ENCODE data around the gene CDY2B. TPM values are rescaled to one million over a fixed set of nuclear protein-coding genes. Genes with fewer than 3 reads are reported as not detected.
"Not testable (repeated sequence)": the region's sequence is repeated elsewhere in the genome, so short reads cannot be mapped to it uniquely, and the experiment has no call there.

Gene CDY2B, protein sequence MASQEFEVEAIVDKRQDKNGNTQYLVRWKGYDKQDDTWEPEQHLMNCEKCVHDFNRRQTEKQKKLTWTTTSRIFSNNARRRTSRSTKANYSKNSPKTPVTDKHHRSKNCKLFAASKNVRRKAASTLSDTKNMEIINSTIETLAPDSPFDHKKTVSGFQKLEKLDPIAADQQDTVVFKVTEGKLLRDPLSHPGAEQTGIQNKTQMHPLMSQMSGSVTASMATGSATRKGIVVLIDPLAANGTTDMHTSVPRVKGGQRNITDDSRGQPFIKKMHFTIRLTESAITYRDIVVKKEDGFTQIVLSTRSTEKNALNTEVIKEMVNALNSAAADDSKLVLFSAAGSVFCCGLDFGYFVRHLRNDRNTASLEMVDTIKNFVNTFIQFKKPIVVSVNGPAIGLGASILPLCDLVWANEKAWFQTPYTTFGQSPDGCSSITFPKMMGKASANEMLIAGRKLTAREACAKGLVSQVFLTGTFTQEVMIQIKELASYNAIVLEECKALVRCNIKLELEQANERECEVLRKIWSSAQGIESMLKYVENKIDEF
- not detected for polyA plus RNA-seq (2012; ENCODE audit: missing spikeins)

- DNase-seq (ENCODE audit: insufficient read length); FAIRE-seq: not testable (repeated sequence)
These were observed at the start of gene CDY2B for GRCh38 chrY:17880120-17880519. Gene CDY2B, minus strand, starts transcription at chrY:17880220. Its CDS starts 328 bp downstream, at chrY:17879892.

- FAIRE-seq; DNase-seq (ENCODE audit: insufficient read length): not testable (repeated sequence)
These were observed 28.0 kb upstream of the CDY2B start for GRCh38 chrY:17908009-17908408.

GRCh38 chrY:17907351-17907750 is 27.3 kb upstream of the CDY2B start:
- not testable (repeated sequence) for FAIRE-seq; DNase-seq (ENCODE audit: insufficient read length)

GRCh38 chrY:17881697-17882096 is 1.7 kb upstream of the CDY2B start:
- FAIRE-seq; DNase-seq (ENCODE audit: insufficient read length): not testable (repeated sequence)

DNA sequence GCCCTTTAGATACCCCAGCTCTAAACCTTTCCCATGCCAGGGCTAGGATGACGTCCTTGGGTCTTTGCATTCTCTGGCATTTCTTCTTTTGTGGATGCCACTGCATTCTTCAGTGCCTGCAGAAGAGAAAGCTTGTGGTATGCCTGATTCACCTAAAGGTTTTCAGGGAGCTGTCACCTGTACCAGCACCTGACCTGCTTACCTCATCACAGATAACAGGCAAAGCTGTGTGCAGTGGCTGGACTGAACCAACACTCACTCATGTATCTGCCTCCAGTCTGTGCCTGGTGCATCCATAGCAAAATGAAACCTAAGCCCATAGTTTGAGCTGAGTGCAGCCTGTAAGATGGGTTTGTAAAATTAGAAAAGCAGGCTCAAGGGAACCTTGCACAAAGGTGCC is 3.3 kb downstream of the CDY2B start:
- FAIRE-seq; DNase-seq (ENCODE audit: insufficient read length): not testable (repeated sequence)

DNA sequence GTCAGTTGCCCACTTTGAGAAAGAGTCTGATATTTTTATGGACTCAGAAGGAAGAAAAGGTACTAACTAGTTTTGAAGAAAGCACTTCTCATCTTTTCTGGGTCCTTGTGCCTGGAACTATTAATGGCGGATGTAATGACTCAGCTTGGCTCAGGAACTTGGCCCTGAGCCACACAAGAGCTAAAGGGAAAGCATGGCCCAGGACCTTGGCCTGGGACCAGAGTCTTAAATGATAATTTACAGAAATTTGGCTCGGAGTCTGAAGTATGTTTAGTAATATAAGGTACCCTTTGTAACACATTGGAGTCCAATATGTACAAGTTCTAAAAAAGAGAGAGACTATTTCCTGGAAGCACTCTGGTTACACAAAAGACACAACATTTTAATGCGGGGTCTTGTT is 4.6 kb downstream of the CDY2B start:
- not testable (repeated sequence) for FAIRE-seq; DNase-seq (ENCODE audit: insufficient read length)

GRCh38 chrY:17871194-17871903 is 8.7 kb downstream of the CDY2B start:
- not testable (repeated sequence) for DNase-seq (ENCODE audit: insufficient read length); FAIRE-seq

- FAIRE-seq; DNase-seq (ENCODE audit: insufficient read length): not testable (repeated sequence)
These were observed 9.3 kb downstream of the CDY2B start for GRCh38 chrY:17870737-17871136.

GRCh38 chrY:17867850-17868249 is 12.2 kb downstream of the CDY2B start:
- DNase-seq (ENCODE audit: insufficient read length); FAIRE-seq: not testable (repeated sequence)

DNA sequence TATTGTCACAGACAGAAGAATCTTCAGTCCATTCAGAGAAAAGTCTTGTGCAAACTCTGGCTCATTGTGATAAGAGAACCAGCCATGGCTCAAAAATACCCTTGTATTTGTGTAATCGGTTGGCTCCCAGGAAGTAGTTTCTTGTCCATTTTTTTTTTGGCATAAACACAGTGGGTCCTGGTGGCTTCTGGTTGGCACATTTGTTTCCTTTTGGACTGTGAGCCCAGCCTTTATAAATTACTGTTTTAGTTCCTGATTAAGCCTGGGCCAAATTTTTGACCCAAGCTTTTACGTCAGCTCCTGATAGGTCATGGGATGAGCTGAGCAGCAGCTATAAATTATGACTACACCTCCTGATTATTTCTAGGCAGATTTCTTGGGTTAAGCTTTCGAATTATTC is 19.4 kb downstream of the CDY2B start:
- not testable (repeated sequence) for DNase-seq (ENCODE audit: insufficient read length); FAIRE-seq

- not testable (repeated sequence) for DNase-seq (ENCODE audit: insufficient read length); FAIRE-seq
These were observed 22.8 kb downstream of the CDY2B start for GRCh38 chrY:17856963-17857848.

DNA sequence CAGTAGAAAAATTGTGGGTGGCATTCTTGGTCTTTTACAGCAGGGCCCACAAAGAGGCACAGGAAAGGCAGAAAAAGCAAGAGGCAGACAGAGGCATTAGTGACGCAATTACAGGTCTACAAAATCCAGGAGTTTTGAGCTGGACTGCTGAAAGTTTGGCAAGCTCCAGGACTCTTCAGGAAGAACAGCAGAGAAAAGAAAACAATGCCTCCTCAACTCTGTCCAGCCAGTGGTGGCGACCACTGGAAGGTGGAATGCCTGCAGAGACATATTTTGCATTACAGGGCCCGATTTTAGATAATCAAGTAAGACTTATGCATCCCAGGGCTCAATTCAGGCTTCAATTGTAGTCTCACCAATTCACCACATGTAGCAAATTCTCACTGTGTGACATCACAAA is 23.5 kb downstream of the CDY2B start:
- not testable (repeated sequence) for DNase-seq (ENCODE audit: insufficient read length); FAIRE-seq

DNA sequence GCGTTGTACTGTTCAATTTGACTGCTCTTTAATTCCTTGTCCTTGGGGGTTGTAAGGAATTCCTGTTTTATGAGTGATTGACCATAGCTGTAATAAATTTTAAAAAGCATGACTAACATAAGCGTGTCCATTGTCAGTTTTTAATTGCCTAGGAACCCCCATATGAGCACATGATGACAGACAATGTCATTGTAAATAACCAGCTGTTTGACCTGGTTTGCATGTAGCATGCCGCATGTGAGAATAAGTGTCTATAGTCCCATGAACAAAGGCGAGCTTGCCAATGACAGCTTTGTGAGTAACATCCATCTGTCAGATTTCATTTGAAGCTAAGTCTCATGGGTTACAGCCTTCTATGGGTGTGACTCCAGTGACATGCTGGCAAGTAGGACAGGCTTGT is 30.9 kb downstream of the CDY2B start:
- not testable (repeated sequence) for DNase-seq (ENCODE audit: insufficient read length); FAIRE-seq

- FAIRE-seq; DNase-seq (ENCODE audit: insufficient read length): not testable (repeated sequence)
These were observed 47.9 kb downstream of the CDY2B start for GRCh38 chrY:17832149-17832548.
